ENCODE measurements around the gene CREG2.

The CREG2 gene

GRCh38 chr2:101427743-101428142 is 40.4 kb upstream of the CREG2 start:
- no peaks in the 10 kb centered on the region for H3K4me1 ChIP-seq (ENCODE audit: low read depth, poor library complexity, severe bottlenecking)
- H3K4me2 ChIP-seq, result no peak overlapping the region
- no peak overlapping the region for H3K4me3 ChIP-seq (IDR thresholded peaks at IDR 0.05; ENCODE audit: insufficient read depth, low read depth, low read length)
- H3K27ac ChIP-seq, result no peak overlapping the region
- H2AFZ ChIP-seq (ENCODE audit: low read depth), result no peak overlapping the region
- no peaks in the 10 kb centered on the region for H3K79me2 ChIP-seq (ENCODE audit: insufficient read depth, low read depth)
- H3K9ac ChIP-seq, result no peak overlapping the region
- no peak for TF ChIP-seq CTCF (conservative IDR thresholded peaks at IDR 0.05; ENCODE audit: low read depth, low read length)
- H4K20me1 ChIP-seq (ENCODE audit: insufficient read depth), result no peaks in the 10 kb centered on the region
- no peaks in the 10 kb centered on the region for H3K27me3 ChIP-seq (ENCODE audit: insufficient read depth, low read depth)
- H3K36me3 ChIP-seq (ENCODE audit: insufficient read depth), result no peaks in the 10 kb centered on the region

GRCh38 chr2:101427240-101427639 is 39.9 kb upstream of the CREG2 start:
- Histone ChIP-seq H3K27ac (no peak overlapping the region), H3K9ac (no peak overlapping the region), H3K4me2 (no peak overlapping the region), H4K20me1 (ENCODE audit: insufficient read depth) (no peaks in the 10 kb centered on the region), H3K36me3 (ENCODE audit: insufficient read depth) (no peaks in the 10 kb centered on the region), H3K4me3 (IDR thresholded peaks at IDR 0.05; ENCODE audit: insufficient read depth, low read depth, low read length) (no peak overlapping the region), H3K27me3 (ENCODE audit: insufficient read depth, low read depth) (no peaks in the 10 kb centered on the region), H3K79me2 (ENCODE audit: insufficient read depth, low read depth) (no peaks in the 10 kb centered on the region), H3K4me1 (ENCODE audit: low read depth, poor library complexity, severe bottlenecking) (no peaks in the 10 kb centered on the region), H2AFZ (ENCODE audit: low read depth) (no peak overlapping the region)
- TF ChIP-seq CTCF (conservative IDR thresholded peaks at IDR 0.05; ENCODE audit: low read depth, low read length), result no peak

- Histone ChIP-seq H2AFZ (ENCODE audit: low read depth) (no peak overlapping the region), H3K4me3 (IDR thresholded peaks at IDR 0.05; ENCODE audit: insufficient read depth, low read depth, low read length) (no peak overlapping the region), H3K27ac (no peak overlapping the region), H3K79me2 (ENCODE audit: insufficient read depth, low read depth) (no peaks in the 10 kb centered on the region), H3K27me3 (ENCODE audit: insufficient read depth, low read depth) (no peaks in the 10 kb centered on the region), H3K4me1 (ENCODE audit: low read depth, poor library complexity, severe bottlenecking) (no peaks in the 10 kb centered on the region), H3K36me3 (ENCODE audit: insufficient read depth) (no peaks in the 10 kb centered on the region), H4K20me1 (ENCODE audit: insufficient read depth) (no peaks in the 10 kb centered on the region), H3K4me2 (no peak overlapping the region), H3K9ac (no peak overlapping the region)
- no peak for TF ChIP-seq CTCF (conservative IDR thresholded peaks at IDR 0.05; ENCODE audit: low read depth, low read length)
Measured at GRCh38 chr2:101426822-101427221, 39.5 kb upstream of the CREG2 start.

GRCh38 chr2:101420623-101421022 is 33.3 kb upstream of the CREG2 start:
- Histone ChIP-seq H3K4me2 (no peak overlapping the region), H3K79me2 (ENCODE audit: insufficient read depth, low read depth) (no peaks in the 10 kb centered on the region), H3K9ac (no peak overlapping the region), H4K20me1 (ENCODE audit: insufficient read depth) (no peaks in the 10 kb centered on the region), H3K27ac (no peak overlapping the region), H2AFZ (ENCODE audit: low read depth) (no peak overlapping the region), H3K4me3 (IDR thresholded peaks at IDR 0.05; ENCODE audit: insufficient read depth, low read depth, low read length) (no peak overlapping the region), H3K27me3 (ENCODE audit: insufficient read depth, low read depth) (no peaks in the 10 kb centered on the region), H3K36me3 (ENCODE audit: insufficient read depth) (no peaks in the 10 kb centered on the region), H3K4me1 (ENCODE audit: low read depth, poor library complexity, severe bottlenecking) (no peaks in the 10 kb centered on the region)
- TF ChIP-seq CTCF (conservative IDR thresholded peaks at IDR 0.05; ENCODE audit: low read depth, low read length), result no peak
